Stimulated activated CD4-positive, alpha-beta T cell treated with anti-CD3 and anti-CD28 coated beads, Interleukin-4, amount 100 ng/mL, for 24 hours (primary cell): Measurements from ENCODE around the gene AHNAK2.
A peak's percentile ranks its signal among the peaks of the same experiment; 100 is the strongest.

Experiments
- DNase-seq: peaks from one replicate; pipeline ENCODE4 v3.0.0-alpha.2; 2020

The AHNAK2 gene

DNA sequence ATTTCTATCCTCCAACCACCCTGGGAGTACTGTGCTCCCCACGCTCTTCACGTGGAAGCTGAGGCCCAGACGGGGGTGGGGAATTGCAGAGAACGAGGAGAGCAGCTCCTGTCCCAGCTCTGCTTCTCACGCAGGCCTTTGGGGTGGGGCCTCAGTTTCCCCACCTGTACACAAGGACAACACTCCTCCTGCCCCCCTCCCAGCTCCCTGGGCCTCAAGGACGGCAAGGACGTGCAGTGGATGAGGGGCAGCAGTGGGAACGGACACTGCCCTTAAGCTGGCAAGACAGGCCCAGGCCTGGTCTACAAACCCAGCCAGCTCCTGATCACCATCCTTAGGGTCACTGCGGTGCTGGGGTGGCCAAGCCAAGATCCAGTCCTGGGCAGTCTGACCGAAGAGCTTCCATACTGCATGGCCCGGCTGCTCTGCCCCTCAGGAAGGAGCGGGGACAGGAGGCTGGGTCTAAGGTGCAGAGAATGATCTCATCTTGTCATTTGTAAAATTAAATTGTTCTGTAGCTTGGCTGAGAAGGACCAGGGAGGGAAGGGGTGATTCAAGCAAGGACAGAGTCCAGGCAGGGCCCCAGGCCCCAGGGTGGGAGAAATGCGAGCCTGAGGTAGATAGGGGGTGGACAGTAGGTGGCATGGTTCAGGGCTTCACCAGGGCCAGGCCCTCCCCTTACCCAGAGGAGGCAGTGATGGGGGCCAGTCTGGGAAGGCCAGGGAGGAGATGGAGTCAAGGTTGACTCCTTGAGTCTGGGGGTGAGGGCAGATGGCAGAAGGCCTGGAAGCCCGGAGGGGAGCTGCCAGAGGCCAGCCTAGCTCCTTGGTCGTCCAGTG lies 6.1 kb upstream of the AHNAK2 start:
- no peak for DNase-seq

DNA sequence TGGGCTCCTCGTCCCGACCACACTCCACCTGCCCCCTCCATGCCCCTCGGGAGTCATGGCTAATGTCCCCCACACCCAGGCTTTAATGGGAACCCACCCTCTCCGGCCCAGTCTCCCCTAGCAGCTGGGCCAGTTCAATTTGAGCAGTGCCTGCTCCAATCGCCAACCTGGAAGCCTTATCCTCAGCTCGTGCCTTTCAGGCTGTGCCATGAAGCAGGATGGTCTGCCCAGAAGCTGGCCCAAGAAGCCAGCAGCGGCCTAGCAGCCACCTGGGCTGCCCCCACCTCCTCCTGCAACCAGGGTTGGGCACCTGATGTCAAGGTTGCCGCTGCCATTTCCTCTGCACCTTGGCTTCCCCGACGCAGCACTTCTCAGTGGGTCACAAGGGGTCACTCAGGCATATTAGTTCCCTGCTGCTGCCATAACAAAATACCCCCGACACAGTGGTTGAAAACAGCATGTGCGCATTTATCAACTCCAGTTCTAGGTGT lies 5.1 kb upstream of the AHNAK2 start:
- no peak for DNase-seq

DNA sequence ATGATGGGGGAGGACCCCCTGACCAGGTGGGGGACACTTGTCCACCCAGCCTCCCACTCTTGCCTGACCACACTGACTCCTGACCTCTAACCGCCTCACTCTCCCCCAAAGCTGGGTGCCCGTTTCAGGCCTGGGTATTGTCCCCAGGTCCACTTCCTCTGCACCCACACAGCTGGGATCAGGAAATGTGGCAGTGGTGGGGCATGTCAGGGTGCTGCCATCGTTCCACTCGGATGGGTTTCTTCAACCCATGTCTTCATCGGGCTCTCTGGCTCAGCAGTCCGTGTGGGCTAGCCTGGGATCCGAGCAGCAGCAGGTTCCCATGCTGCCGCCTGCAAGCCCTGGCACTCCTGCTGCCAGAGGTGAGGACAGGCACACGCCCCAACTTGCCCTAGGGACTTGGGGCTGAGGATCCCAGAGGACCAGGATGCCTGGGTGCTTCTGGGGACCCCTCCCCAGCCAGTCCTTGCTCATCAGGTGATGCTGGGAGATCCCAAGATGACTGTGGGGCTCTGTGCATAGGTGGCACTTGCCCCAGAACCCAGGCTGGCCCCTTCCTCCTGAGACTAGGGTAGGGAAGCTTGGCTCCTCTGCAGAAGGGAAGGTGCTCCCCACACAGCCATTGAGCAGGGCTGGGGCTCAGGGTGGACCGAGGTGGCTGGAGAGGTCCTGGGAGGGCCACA lies 4.5 kb upstream of the AHNAK2 start:
- no peak for DNase-seq

DNA sequence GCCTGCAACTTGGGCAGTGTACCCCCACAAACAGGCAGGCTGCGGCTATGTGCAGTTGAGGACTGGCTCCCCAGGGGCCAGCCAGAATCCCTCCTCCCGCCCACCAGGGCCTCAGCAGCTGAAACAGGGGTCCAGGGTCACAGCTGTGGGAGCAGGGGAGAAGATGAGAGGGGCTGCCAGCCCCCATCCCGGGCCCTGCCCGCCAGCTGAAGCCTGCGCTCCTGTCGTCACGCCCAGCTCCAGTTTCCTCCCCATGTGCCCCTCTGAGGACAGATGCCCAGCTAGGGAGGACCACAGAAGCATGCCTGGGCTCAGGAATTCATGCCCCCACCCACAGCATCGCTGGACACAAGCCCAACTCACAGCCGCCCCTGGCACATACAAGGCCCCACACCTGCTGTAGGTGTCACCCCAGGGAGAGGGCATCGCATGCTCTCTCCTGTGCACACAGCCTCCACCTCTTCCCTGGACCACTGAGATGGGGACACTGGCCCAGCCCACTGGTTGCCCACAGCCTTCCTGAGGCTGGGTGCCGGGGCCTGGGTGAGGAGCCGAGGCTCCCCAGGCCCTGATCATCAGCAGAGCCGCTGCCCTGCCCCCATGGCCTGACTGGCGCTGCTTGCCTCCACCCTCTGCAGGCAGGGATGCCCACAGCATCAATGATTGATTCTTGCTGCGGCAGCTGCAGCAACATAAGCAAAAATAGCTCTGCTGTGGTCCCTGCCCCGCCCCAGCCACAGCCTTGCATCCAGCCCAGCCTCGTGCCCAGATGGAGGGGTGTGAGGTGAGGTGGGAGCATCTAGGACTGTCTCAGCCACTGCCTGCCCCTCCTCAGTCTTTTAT lies 3.7 kb upstream of the AHNAK2 start:
- DNase-seq = no peak

DNA sequence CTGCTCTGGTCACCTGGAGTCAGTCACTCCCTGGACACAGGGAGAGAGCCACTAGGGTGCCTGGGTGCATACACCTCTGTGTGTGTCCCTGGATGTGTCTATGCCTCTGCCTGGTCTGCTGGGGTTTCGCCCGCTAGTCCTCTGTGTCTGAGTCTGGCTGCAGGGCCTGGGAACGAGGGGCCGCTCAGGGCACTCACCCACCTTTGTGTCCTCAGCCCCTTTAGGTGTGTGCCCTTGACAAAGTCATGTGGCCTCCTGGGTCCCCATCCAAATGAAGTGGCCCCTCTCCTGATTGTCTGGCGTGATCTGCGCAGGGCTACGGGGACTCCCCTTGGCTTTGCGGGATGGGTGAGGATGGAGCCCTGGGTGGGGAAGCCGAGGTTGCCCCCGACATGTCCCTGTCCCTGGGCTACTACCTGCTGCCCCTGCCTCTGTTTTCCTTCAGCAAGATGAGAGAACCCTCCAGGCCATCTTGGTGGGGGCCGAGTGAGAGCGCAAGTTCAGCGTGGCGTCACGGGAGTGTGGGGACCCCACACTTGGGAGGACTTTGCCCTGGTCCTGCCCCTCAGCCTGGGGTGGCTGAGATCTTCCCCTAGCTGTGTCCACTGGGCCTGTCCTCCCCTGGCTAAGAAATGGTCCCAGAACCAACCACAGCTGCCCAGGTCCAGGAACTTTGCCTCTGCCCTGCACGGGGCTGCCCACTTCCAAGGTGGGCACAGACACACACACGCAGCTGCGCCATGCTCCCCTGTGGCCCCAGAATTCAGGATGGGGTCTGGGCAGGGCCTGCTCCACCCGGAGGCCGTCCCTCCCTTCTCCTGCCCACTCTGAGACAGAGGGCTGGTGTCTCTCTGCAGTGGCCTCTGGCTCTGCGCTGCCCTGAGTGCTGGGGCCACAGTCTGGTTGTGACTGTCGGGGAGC lies 2.7 kb upstream of the AHNAK2 start:
- no peak for DNase-seq

DNA sequence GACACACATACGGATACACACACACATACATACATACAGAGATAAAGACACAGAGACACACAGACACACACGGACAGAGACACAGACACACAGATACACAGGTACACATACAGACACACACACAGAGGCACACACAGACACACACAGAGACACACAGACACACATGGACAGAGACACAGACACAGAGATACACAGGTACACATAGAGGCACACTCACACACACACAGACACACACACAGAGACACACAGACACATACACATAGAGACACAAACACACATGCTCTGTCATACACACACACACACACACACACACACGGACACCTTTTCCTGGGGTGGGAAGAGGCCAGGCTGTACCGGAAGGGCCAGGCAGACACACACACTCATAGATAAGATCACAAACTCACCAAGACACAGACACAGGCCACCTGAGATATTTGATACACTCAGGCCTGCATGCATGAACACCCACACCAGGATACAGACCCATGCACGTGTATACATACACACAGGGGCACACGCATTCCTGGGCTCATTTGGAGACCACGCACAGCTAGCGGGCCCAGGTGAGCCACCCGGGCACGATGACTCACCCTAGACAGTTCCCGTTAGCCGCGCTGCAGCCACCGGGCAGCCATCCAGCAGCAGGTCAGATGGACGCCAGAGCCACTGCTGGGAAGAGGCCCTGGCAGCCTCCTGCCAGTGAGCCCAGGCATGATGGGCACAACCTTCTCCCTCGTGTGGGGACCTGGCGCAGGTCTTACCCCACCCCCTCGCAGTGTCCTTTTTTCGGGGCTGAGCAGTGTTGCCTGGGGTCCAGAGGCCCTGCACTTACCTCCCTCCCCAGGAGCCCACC lies 1.8 kb upstream of the AHNAK2 start:
- no peak for DNase-seq

DNA sequence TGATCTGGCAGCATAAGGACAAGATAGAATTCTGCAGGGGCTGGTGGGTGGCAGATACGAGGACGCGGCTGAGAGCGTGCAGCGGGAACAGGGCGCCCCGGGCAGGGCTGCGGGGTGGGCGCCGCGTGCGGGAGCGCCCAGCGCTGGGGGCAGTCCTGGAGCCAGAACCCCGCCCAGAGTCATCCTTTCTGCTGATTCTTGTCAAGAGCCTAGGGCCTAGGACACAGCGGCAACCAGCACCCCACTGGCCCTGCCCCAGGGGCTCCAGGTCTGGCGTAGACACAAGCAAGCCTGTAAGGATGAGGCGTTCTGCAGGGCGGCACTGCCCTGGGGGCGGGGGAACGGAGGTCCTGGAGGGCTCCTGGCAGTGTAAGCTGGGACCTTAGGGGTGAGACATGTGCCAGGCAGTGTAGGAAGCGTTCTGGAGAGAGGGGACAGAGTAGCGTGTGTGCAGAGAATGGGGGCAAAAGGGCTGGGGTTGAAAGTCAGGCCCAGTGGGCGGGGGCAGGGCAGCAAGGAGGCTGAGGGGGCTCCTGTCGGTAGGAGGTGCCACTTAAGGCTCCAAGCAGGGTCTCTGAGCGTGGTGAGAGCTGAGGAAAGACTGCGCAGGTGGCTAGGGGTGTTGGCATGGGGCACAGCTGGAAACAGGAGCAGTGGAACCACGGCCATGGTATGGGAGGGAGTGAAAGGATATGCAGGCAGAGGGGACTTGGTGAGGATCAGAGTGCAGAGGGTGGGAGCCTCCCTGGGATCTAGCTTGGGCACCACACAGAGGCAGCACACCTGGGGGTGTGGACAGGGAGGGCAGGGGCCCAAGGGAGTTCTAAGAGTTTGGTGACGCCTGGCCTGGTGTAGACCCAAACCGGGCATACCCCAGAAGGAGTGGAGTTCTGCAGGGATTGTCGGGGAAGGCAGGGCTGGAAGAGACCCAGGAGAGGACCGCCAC lies 845 bp upstream of the AHNAK2 start:
- no peak for DNase-seq

DNA sequence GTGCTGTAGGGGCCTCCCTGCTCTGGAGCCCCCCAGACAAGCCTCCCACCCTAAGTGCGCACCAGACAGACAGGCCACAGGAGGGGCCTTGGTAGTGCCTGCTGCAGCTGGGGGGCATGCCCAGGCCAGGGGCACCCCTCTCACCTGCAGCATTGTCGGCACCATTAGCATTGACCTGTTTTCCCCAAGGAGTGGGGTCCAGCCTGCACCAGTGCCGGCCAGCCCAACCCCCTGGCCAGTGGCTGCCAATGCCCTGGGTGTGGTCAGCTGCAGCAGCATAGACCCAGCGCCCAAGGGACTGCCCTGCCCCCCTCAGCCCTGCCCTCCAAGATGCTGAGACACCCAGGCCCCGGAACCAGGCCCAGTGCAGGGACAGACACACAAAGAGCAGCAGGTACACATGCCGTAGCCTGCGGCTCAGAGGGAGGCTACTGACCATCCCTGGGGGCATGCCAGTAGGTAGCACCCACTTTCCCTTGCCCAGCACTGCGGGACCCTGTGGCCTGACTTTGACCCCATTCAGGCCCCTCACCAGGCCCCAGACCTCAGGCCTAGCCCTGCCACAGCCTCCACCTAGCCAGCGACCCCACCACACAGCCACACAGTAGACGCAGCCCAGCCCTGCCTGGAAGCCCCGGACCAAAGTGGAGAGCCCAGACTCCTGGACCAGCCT lies 1.0 kb downstream of the AHNAK2 start:
- DNase-seq = no peak

DNA sequence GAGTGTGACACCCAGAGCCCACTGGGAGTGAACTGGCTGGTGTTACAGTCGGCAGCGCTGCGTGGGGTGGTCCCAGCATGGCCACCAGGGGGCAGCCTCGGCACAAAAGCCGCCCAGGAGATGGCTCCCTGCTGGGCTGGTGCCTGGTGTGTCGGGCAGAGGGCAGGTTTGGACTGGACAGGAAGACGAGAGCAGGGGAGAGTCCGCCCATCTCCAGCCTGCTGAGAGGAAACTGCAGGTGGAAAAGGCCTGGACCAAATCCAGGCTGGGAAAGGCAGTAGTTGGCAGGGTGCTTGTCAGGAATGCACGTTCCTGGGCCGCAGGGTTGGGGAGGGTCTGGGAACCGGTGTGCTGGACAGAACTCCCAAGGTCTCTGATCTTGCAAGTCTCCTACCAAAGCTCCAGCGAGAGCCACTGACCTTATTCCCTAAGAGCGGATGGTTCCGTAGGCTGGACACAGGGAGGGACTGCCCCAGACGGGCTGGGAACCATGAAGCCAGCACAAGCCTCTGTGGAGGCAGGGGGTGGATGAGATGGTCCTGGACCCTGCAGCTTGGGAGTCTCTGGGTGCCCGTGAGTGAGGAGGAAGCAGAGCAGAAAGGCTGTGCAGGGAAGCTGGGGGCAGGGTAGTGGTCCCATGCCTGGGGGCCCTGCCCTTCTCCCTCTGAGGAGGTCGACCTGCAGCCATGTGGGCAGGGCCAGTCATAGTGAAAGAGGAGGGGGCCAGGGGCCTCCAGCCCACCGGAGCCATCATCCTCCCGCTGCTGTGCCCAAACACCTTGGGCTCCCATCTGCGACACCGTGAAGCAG lies 1.8 kb downstream of the AHNAK2 start:
- DNase-seq = peak; percentile 89

DNA sequence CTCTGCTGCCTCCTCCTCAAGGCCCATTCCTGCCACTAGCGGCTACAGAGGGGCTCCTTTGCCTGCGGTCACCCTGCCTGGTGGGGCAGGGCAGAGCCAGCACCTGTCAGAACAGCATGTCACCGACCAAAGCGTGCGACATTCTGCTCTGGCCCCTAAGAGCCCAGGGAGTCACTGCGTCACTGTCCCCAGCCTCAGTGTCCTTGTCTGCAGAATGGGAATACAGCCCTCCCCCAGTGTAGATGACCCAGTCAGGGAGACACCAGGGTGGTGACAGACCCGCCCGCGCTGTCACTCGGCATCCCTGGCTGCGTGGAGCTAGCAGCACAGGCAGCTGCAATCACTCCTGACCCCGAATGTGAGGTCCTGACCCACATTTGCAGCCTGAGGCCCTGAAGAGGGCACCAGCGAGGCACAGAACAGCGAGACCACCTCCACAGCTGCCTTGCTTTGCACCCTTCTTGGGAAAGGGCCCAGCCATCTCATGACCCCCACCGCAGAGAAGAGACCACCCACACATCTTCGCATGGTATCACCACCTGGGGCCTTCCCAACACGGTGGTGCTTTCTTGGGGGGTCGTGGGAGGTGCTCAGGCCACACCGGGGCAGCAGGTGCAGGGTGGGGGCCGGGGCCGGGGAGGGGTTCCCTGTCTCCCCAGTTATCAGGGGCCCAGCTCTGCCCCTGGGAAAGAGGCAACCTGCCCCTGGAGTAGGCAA lies 2.5 kb downstream of the AHNAK2 start:
- DNase-seq = no peak

DNA sequence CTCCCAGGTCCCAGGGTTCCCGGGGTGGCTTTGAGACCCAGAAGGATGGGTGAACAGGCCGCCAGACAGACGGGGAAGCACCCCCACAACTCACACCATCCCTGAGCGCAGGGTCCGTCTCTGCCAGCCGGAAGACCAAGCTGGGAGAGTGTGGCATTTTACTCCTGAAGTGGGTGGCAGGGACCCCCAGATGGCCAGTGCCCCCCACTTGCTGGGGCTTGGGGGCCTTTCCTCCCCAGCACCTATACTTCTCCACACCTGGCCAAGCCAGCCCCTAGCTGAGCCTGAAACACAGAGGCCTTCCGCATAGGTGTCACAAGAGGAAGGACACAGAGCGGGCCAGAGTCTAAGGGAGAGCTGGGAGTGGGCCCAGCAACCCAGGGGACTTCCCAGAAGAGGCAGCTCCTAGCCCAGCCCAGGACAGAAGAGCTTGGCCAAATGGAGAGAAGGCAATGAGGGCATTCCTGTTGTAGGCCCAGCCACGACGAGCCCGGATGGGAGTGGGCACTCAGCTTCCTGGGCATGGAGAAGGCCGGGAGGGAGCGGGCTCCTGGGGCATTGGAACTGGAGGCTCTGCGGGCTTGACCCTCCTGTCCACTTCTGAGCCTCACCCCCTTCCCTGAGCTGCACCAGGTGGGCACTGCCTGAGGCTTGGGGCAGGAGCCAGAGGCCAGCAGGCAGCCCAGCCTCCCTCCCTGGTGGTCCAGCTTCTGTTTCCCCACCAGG lies 3.3 kb downstream of the AHNAK2 start:
- no peak for DNase-seq

DNA sequence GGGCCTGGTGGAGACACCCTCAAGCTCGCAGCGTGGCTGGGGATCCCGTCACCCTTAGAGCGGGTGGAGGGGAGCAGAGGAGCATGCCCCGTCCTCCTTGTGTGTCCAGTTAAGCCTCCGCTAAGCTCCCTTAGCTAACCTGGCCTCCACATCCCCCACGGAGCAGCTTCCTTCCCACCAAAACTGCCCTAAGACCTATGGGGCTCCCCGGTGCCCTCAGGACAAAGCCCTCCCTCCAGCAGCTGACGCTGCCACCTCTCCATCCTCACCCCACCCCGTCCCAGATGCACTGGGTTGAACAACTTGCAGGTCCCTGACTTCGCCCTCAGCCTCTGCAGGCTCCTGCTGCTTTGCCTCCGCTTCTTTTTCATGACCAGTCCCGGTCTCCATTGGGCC lies 4.0 kb downstream of the AHNAK2 start:
- DNase-seq = no peak

DNA sequence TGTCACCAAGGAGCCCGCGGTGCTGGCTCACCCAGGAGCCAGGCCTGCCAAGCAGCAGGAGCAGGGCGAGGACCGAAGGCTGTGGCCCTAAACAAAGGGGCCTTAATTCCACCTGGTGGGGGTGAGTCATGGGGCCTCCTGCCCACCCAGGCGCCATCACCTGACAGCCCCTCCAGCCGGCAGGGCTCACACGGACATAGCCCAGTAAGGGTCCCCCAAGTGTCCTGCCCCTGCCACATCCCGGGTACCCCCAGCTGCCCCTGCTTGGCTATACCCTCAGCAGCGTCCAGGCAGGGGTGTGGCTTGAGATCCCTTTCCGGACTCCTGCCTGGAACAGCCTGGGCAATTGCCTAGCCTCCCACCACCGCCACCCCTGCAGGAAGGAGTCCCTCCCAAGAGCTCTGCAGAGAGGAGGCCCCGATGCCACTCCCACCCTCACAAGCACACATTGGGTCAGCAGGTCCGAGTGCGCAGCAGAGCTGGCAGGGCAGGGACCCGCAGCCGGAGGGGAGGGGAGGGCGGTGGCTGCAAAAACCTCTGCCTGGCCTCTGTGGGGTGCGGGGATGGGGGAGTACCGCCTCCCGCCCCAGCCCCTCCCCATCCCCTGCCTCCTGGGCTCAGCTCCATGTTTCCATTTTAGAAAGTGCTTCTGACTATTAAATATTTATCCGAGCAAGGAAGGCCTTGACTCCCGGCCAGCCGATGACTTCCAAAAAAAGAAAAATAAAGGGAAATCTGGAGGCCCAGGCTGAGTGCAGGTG lies 4.6 kb downstream of the AHNAK2 start:
- DNase-seq = no peak

DNA sequence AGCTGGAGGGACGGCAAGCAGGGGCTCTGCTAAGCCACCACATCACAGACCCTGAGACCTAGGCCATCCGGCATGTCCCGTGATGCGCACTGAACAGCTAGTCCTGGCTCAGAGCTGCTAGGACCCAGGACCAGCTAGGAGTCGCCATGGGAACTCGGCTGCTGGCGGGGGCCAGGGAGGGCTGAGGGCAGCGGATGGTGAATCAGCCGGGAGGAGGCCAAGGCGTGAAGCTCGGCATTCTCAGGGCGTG lies 5.1 kb downstream of the AHNAK2 start:
- DNase-seq = no peak

DNA sequence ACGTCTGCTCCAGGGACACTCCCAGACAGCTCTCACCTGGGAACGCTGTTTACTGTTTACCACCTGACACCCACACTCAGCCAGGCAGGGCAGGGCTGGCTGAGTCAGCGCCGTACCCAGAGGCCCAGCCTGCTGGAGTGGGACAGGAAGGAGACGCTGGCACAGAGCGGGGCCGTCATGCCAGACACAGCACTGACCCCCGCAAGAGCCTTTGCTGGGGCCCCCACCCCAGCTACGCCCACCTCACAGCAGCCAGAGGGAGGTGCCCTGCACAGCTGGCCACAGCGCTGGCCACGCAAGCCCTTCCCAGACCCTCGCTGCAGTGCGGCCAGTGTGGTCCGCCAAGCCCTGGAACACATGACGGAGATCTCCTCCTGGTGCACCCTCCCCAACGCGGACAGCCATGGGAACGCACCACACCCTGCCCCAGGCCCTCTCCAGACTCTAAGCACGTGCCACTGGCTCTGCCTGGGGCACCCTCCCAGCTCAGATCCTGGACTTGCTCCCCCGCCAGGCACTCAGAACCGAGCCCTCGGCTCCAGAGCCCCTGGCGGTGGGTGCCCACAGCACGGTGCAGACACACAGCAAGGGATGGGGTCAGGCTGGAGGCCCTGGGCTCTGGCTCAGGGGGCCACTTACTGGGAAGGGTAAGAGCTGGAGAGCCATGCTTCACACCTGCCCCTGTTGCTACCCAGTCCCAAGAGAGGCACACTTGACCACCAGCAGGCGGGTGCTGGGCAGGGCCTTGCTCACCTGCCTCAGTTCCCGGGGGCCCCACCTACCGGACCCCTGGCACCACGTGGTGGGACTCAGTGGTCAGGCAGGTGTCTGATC lies 5.7 kb downstream of the AHNAK2 start:
- DNase-seq = no peak
